Measurements from ENCODE around the gene ZNF25.

DNA sequence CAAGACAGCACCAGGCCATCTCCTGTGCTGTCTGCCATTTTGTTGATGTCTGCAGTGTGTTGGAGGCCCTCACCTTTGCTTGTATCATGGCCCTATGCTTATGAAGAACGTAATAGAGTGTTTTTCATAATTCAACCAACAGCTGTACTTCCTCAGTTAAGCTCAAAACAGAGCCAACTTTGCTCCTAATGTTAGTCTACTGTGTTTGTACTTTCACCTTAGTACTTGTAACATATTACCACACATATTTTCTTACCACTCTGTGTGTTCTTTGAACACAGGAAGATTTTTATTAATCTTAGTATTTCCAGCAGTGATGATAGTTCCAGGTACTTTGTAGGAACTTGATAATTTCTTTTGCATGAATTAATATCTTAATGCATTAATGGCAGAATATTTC, 39.9 kb upstream of the ZNF25 start:
- TF ChIP-seq EP300 (IDR thresholded peaks at IDR 0.05; ENCODE audit: low read length) (no peak), XRCC5 (IDR thresholded peaks at IDR 0.05; ENCODE audit: low read depth, low read length) (no peak), TARDBP (IDR thresholded peaks at IDR 0.05) (no peak)

Measured in K562 (cell line).